RWPE1 (cell line): Measurements from ENCODE around the gene GALNT2.

Experiments
- CTCF ChIA-PET: fragments of 350-600 bp; sonication (Branson Sonifier 250); formaldehyde crosslinking; extraction: SDS; loops from one replicate; lab custom pipeline; 2021; lab: Yijun Ruan, JAX
- POLR2A ChIA-PET: fragments of 400-600 bp; formaldehyde crosslinking; extraction: SDS; loops from one replicate; lab custom pipeline; 2020; ENCODE audit warnings: antibody characterized with exemption; ENCODE audit not compliant: low non-redundant PET; lab: Yijun Ruan, JAX
- DNase-seq: peaks from one replicate; pipeline ENCODE4 v3.0.0; 2012; ENCODE audit warnings: low spot score
- H3K27ac ChIP-seq: fragments of 450-650 bp; 2 replicates; pipeline ENCODE4 v1.5.1; 2017
- TF ChIP-seq, protein P1 (sequence below): fragments of 450-650 bp; conservative IDR thresholded peaks from 2 replicates; pipeline ENCODE4 v1.5.1; 2017; ENCODE audit warnings: low read depth, mild to moderate bottlenecking

GALNT2 gene

DNA sequence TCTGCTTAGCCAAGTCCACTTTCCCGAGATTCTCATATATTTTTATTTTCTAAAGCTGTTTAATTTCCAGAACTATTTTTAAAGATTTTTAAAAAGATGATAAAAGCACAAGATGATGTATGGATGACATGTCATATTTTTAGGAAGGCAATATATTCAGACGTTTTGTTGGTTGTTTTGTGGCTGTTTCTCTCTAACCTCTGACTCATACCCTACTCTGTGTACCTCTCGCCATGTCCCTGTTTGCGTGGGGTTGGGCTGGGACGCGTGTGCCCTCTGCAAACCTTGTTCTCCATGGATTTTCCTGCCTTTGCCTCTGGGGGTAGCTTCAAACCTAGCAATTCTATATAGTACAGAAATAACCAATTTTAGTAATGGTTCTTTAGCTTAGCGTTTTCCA lies 132.0 kb downstream of the GALNT2 start:
- DNase-seq = no peak
- H3K27ac ChIP-seq = no peak overlapping the region
- POLR2A ChIA-PET = no interaction called here
- CTCF ChIA-PET = no interaction called here
- TF ChIP-seq, protein P1, sequence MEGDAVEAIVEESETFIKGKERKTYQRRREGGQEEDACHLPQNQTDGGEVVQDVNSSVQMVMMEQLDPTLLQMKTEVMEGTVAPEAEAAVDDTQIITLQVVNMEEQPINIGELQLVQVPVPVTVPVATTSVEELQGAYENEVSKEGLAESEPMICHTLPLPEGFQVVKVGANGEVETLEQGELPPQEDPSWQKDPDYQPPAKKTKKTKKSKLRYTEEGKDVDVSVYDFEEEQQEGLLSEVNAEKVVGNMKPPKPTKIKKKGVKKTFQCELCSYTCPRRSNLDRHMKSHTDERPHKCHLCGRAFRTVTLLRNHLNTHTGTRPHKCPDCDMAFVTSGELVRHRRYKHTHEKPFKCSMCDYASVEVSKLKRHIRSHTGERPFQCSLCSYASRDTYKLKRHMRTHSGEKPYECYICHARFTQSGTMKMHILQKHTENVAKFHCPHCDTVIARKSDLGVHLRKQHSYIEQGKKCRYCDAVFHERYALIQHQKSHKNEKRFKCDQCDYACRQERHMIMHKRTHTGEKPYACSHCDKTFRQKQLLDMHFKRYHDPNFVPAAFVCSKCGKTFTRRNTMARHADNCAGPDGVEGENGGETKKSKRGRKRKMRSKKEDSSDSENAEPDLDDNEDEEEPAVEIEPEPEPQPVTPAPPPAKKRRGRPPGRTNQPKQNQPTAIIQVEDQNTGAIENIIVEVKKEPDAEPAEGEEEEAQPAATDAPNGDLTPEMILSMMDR = no peak

DNA sequence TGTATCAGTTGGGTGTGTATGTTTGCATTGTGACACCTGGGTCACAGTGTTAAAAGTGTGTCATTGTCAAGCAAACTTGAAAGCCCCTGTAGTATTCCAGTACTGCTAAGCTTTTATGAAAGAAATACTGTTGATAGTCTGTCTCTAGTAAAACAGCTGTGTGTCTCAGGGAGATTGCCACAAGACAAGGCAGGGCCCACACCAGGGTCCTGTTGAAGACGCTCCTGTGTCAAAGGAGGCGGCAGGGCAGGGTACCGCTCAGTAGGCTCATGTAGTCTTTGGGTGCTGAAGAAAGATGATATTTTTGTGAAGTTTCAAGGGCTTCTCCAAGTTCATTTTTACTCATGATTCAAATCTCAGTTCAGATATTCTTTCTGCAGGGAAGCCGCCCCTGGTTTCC lies 132.5 kb downstream of the GALNT2 start:
- H3K27ac ChIP-seq = no peak overlapping the region
- CTCF ChIA-PET = no interaction called here
- no peak for DNase-seq

DNA sequence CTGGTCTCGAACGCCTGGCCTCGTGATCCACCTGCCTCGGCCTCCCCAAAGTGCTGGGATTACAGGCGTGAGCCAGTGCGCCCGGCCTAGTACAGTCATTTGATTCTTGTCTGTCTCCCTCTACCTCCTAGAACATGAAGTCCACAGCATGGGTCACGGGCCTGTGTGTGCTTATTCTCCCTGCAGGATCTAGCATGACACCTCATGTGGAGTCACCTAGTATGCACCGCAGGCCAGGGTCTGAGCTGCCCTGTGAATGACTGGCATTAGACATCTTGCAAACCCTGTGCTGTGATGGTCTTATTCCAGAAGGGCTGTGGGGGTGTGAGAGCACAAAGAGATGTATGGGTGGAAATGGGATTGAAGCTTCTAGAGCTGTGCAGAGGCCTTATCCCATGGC lies 133.2 kb downstream of the GALNT2 start:
- DNase-seq = no peak
- TF ChIP-seq, protein P1 = no peak
- CTCF ChIA-PET = no interaction called here
- POLR2A ChIA-PET = no interaction called here
- no peak overlapping the region for H3K27ac ChIP-seq

More for the DNA sequence above, 132.5 kb downstream of the GALNT2 start:
- TF ChIP-seq, protein P1 = no peak
- POLR2A ChIA-PET = no interaction called here

DNA sequence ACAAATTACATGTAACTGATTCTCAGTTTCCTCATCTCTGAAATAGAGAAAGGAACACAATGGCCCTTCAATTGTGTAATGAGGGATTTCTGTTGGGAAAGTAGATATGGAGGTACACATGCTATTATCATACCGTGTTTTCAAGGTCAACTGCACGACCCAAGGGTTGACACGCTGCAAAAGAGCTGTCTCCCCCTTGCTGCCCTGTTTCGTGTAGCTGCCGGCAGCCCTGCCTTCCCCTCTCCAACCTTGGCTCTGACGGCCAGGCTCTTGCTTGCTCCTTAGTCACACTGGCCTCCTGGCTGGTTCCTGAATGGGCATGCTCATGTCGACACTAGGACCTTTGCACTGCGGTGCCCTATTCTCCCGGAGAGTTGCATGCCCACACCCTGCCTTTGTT lies 134.4 kb downstream of the GALNT2 start:
- ChIA-PET CTCF (no interaction called here), POLR2A (no interaction called here)
- no peak overlapping the region for H3K27ac ChIP-seq
- TF ChIP-seq, protein P1 = no peak
- no peak for DNase-seq

DNA sequence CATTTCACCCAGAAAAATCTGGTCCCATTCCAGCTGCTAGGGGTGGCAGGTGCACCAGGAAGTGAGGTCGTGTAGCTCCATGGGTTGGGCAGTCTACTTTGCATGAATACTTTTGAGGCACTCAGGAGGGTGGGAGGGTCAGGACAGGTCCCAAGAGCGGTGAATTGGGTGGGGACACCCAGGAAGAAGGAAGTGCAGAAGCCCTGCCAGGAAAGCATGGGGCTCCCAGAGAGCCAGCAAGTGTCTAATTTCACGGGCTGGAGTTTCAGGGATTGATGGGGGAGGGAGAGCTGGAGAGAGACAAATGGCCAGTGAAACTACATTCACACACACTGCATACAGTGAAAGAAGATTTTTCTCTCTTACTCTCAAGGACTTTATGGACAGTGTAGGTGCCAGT lies 137.8 kb downstream of the GALNT2 start:
- no peak for DNase-seq
- POLR2A ChIA-PET = no interaction called here
- TF ChIP-seq, protein P1 = no peak
- CTCF ChIA-PET = interaction anchor here (1.0 kb wide), 1 partner anchor 177 kb away, joined by 4 read pairs; no protein-coding TSS in a partner anchor
- no peak overlapping the region for H3K27ac ChIP-seq

DNA sequence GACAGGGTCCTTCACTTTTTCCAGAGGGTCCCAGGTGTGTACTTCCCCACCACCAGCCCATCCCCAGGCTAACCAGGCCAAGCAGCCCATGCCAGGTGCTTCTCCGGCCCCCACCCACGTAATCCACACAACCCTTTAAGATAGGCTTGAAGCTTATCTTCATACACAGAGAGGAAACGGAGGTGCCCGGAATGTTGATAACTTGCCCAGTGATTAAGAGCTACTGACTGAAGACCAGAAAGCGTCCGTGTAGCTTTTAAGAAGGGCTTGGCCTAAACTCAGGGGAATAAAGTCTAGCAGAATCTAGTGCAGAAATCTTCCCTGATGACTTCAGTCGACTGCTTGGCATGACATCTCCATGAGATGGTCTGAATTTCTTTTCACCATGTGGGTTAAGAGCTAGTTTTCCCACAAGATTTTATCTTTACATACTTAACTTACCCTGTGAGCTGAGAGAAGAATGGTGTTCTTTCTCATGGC lies 138.7 kb downstream of the GALNT2 start:
- POLR2A ChIA-PET = no interaction called here

More for the DNA sequence above, 138.7 kb downstream of the GALNT2 start:
- CTCF ChIA-PET = no interaction called here
- DNase-seq = no peak
- no peak overlapping the region for H3K27ac ChIP-seq
- TF ChIP-seq, protein P1 = no peak
